SH-SY5Y (cell line): Measurements from ENCODE around the gene WAC.

ENCODE experiments used
- GATA2 ChIP-seq: IDR thresholded peaks from 2 replicates; pipeline ENCODE4 v1.6.1; 2011; ENCODE audit warnings: mild to moderate bottlenecking, low read depth, low read length
- GATA3 ChIP-seq: IDR thresholded peaks from 2 replicates; pipeline ENCODE4 v1.6.1; 2011; ENCODE audit warnings: low read depth, mild to moderate bottlenecking, low read length, moderate library complexity

- TF ChIP-seq GATA2 (no peak), GATA3 (no peak)
These were observed 55.0 kb downstream of the WAC start for GRCh38 chr10:28587970-28588290.
